K562 (cell line): Measurements from ENCODE around the gene NHS. TPM values are rescaled to one million over a fixed set of nuclear protein-coding genes. Genes with fewer than 3 reads are reported as not detected.

Source experiments
- KLF16 ChIP-seq: IDR thresholded peaks from 2 replicates; pipeline ENCODE4 v1.6.1; 2016; ENCODE audit warnings: antibody characterized with exemption
- TAF9B ChIP-seq: fragments of 450-650 bp; IDR thresholded peaks from 2 replicates; pipeline ENCODE4 v1.6.1; 2018; ENCODE audit warnings: mild to moderate bottlenecking; ENCODE audit not compliant: partially characterized antibody
- TEAD1 ChIP-seq, 2 experiments: fragments of 450-650 bp in 1 of 2; sonication (generic) in 1 of 2; formaldehyde crosslinking; IDR thresholded peaks; 2 replicates each; pipeline versions ENCODE4 v1.4.0 to v1.8.0; 2020 to 2022; ENCODE audit warnings: mild to moderate bottlenecking in 2 of 2, missing genetic modification reagents in 1 of 2
- TFAM ChIP-seq: fragments of 250-450 bp; sonication (Bioruptor Pico); conservative IDR thresholded peaks from 2 replicates; pipeline ENCODE4 v1.5.0; 2021; ENCODE audit warnings: mild to moderate bottlenecking, moderate library complexity
- ZBTB40 ChIP-seq, 2 experiments: fragments of 450-650 bp in 1 of 2; sonication (generic) in 1 of 2; formaldehyde crosslinking in 1 of 2; IDR thresholded peaks; 2 replicates each; pipeline versions ENCODE4 v1.7.1 to v1.9.0; 2016 to 2022; ENCODE audit warnings: inconsistent platforms in 1 of 2, mild to moderate bottlenecking in 1 of 2, missing genetic modification reagents in 1 of 2
- polyA plus RNA-seq, 8 experiments: library from polyadenylated mRNA; depleted of rRNA in 4 of 8; stranded (reverse) in 5 of 8; unstranded in 3 of 8; fragments of >200 nt; fragmentation: Nextera tagmentation in 2 of 8; fragmentation: Illumina TruSeq in 1 of 8; extraction: Ambion mirVana in 2 of 8; extraction: Trizol in 1 of 8; gene quantifications; 2 replicates each; pipeline versions ENCODE4 v1.2.1 to v1.2.3, GENCODE V29; 2011 to 2014; ENCODE audit warnings: inconsistent platforms in 1 of 8, missing spikeins in 1 of 8
- total RNA-seq, 7 experiments: library from RNA; depleted of rRNA in 6 of 7; stranded (reverse); fragments of >200 nt in 6 of 7; fragmentation: Illumina TruSeq in 2 of 7; extraction: Trizol in 2 of 7; gene quantifications; 2 replicates each; pipeline versions ENCODE4 v1.2.1 to v1.2.3, GENCODE V29; 2011 to 2021; ENCODE audit warnings: low replicate concordance in 1 of 7
- TF ChIP-seq, protein P1 (sequence below), 3 experiments: fragments of 200-800 bp in 1 of 3; fragments of 250-450 bp in 1 of 3; fragments of 450-650 bp in 1 of 3; sonication (Bioruptor Pico) in 1 of 3; sonication (Bioruptor generic) in 1 of 3; formaldehyde crosslinking in 1 of 3; IDR thresholded peaks; 2 replicates each; pipeline versions ENCODE4 v1.6.1 to v1.8.0; 2016 to 2022; ENCODE audit warnings: mild to moderate bottlenecking in 2 of 3, missing genetic modification characterization in 2 of 3, missing compliant biosample characterization in 1 of 3, moderate library complexity in 1 of 3

The NHS gene
- total and polyA plus RNA-seq, 9 of the 15 experiments (the other 6 are each of a cell fraction or from before 2014, with no cell fraction given) = 0.02 TPM; not detected in 8

DNA sequence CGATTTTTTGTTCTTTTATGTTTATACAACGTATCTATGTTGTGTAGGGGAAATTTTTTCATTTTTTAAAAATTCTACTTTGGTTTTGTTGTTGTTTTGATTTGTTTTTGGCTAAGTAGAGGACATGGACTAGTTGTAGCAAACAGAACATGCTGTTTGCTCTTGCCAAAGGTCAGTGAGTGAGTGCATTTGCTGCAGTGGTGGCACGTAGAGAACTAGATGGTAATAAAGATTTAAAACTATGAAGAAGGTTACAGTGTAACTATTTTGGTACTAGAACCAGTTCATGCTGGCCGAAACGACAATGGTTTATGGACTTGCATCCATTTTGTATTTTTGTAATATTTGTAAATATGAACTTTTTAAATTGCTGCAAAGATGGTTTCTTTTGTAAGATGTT, 360.4 kb downstream of the NHS start (continued):
- TF ChIP-seq, protein P1, sequence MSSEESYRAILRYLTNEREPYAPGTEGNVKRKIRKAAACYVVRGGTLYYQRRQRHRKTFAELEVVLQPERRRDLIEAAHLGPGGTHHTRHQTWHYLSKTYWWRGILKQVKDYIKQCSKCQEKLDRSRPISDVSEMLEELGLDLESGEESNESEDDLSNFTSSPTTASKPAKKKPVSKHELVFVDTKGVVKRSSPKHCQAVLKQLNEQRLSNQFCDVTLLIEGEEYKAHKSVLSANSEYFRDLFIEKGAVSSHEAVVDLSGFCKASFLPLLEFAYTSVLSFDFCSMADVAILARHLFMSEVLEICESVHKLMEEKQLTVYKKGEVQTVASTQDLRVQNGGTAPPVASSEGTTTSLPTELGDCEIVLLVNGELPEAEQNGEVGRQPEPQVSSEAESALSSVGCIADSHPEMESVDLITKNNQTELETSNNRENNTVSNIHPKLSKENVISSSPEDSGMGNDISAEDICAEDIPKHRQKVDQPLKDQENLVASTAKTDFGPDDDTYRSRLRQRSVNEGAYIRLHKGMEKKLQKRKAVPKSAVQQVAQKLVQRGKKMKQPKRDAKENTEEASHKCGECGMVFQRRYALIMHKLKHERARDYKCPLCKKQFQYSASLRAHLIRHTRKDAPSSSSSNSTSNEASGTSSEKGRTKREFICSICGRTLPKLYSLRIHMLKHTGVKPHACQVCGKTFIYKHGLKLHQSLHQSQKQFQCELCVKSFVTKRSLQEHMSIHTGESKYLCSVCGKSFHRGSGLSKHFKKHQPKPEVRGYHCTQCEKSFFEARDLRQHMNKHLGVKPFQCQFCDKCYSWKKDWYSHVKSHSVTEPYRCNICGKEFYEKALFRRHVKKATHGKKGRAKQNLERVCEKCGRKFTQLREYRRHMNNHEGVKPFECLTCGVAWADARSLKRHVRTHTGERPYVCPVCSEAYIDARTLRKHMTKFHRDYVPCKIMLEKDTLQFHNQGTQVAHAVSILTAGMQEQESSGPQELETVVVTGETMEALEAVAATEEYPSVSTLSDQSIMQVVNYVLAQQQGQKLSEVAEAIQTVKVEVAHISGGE (CRISPR knock-in tag; IDR thresholded peaks at IDR 0.05) = no peak
- no peak for TF ChIP-seq TAF9B
- no peak for TF ChIP-seq KLF16
- no peak for TF ChIP-seq TEAD1 (CRISPR knock-in tag; IDR thresholded peaks at IDR 0.05)
- no peak for TF ChIP-seq ZBTB40 (IDR thresholded peaks at IDR 0.05)
- no peak for TF ChIP-seq ZBTB40 (CRISPR knock-in tag; IDR thresholded peaks at IDR 0.05)
- TF ChIP-seq TFAM (CRISPR knock-in tag) = no peak
